ENCODE measurements around the gene DDX23.
"Not testable (repeated sequence)": the region's sequence is repeated elsewhere in the genome, so short reads cannot be mapped to it uniquely, and the experiment has no call there.

DDX23 gene

DNA sequence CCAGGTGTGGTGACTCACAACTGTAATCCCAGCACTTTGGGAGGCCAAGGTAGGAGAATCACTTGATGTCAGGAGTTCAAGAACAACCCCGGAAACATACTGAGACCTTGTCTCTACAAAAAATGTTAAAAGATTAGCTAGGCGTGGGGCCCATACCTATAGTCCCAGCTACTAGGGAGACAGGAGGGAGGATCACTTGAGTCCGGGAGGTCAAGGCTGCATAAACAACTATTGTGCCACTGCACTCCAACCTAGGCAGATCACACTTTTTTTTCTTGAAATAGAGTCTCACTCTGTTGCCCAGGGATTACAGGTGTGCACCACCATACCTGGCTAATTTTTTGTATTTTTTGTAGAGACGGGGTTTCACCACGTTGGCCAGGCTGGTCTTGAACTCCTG, 7.6 kb upstream of the DDX23 start:
- no peaks in the 10 kb centered on the region for H3K36me3 ChIP-seq
- DNase-seq, result no peak
- TF ChIP-seq, protein P1, sequence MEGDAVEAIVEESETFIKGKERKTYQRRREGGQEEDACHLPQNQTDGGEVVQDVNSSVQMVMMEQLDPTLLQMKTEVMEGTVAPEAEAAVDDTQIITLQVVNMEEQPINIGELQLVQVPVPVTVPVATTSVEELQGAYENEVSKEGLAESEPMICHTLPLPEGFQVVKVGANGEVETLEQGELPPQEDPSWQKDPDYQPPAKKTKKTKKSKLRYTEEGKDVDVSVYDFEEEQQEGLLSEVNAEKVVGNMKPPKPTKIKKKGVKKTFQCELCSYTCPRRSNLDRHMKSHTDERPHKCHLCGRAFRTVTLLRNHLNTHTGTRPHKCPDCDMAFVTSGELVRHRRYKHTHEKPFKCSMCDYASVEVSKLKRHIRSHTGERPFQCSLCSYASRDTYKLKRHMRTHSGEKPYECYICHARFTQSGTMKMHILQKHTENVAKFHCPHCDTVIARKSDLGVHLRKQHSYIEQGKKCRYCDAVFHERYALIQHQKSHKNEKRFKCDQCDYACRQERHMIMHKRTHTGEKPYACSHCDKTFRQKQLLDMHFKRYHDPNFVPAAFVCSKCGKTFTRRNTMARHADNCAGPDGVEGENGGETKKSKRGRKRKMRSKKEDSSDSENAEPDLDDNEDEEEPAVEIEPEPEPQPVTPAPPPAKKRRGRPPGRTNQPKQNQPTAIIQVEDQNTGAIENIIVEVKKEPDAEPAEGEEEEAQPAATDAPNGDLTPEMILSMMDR (IDR thresholded peaks at IDR 0.05; ENCODE audit: low read depth, low read length), result no peak
- no peaks in the 10 kb centered on the region for H3K4me1 ChIP-seq
- 0 out of 2 replicates have a peak, but pooled peaks cover 2% of the 10 kb centered on the region for H3K9me3 ChIP-seq
- H3K4me3 ChIP-seq (ENCODE audit: low read depth, low read length), result no peak overlapping the region
- H3K27me3 ChIP-seq, result peaks cover 22% of the 10 kb centered on the region

DNA sequence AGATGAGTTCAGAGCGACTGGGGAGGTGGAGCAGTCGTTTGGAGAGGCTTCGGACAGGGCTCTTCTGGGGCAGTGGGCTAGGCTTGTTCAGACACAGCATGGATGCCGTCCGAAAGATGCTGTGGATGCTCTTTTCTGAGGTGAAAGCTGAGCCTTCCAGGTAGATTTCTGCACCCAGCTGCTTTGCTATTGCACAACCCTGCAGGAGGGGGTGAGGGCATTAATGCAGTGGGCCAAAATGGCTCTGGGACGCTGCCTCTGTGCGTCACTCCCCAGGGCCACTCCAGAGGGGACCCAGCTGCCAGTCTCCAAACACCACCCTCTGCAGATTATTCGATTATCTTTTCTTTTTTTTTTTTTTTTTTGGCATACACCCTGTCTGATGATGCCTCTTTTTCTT, 6.1 kb upstream of the DDX23 start:
- TF ChIP-seq, protein P1 (IDR thresholded peaks at IDR 0.05; ENCODE audit: low read depth, low read length), result no peak
- Histone ChIP-seq H3K4me1 (0 out of 2 replicates have a peak, but pooled peaks cover under 1% of the 10 kb centered on the region), H3K27me3 (peaks cover 7% of the 10 kb centered on the region), H3K9me3 (0 out of 2 replicates have a peak, but pooled peaks cover 2% of the 10 kb centered on the region), H3K36me3 (no peaks in the 10 kb centered on the region), H3K4me3 (ENCODE audit: low read depth, low read length) (no peak overlapping the region)
- no peak for DNase-seq

DNA sequence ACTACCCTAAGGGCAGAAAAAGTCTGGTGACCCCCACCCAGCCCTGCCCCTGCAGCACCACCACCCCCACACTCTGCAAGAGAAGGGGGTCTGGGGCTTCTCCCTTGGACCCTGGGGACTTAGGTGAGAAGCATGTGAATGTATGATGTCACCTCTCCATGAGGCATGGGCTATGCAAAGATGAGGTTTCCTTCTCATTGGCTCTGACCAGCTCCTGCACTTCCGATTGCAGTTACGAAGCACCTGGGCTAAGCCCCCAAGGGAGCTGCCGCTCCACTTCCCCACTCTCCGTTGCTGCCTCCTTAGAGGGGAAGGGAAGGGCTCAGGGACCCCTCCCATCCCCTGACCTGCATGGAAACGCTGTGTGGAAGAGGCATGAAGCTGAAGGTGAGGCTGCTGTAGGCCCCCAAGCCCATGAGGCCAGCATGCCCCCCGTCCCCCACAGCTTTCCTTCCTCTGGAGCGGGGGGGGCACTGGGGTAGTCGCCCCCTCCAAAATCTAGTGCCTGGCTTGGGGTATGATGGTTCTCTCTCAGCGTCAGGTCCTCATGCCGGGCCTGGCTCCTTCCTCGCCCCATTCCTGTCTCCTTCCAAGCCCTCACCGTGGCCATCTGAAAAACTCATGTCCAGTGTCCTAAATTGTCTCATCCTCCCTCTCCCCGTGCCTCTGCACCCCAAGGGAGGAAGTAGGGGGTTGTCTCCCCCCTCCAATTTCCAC, 5.5 kb upstream of the DDX23 start:
- no peak for DNase-seq
- TF ChIP-seq, protein P1 (IDR thresholded peaks at IDR 0.05; ENCODE audit: low read depth, low read length), result no peak
- H3K4me1 ChIP-seq, result 0 out of 2 replicates have a peak, but pooled peaks cover 4% of the 10 kb centered on the region
- H3K27me3 ChIP-seq, result peaks cover 3% of the 10 kb centered on the region
- 0 out of 2 replicates have a peak, but pooled peaks cover 2% of the 10 kb centered on the region for H3K9me3 ChIP-seq
- H3K4me3 ChIP-seq (ENCODE audit: low read depth, low read length), result no peak overlapping the region
- no peaks in the 10 kb centered on the region for H3K36me3 ChIP-seq

DNA sequence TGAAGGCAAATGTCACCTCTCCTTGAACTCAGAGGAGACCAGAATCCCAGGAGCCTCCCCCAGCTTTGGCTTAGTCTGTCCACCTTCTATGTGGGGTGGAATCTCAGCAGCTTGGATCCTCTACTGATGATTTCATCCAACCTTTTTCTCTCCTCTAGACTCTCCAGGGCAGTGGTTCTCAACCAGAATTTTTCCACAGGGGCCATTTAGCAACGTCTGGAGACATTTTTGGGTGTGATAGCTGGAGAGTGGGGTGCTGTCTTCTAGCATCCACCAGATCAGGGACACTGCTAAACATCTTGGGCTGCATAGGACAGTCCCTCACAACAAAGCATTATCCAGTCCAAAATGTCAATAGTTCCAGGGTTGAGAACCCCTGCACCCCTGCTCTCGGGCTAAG, 4.4 kb upstream of the DDX23 start:
- Histone ChIP-seq H3K9me3 (0 out of 2 replicates have a peak, but pooled peaks cover 2% of the 10 kb centered on the region), H3K36me3 (no peaks in the 10 kb centered on the region), H3K4me1 (0 out of 2 replicates have a peak, but pooled peaks cover 4% of the 10 kb centered on the region), H3K4me3 (ENCODE audit: low read depth, low read length) (no peak overlapping the region), H3K27me3 (no peaks in the 10 kb centered on the region)
- TF ChIP-seq, protein P1 (IDR thresholded peaks at IDR 0.05; ENCODE audit: low read depth, low read length), result no peak
- no peak for DNase-seq

DNA sequence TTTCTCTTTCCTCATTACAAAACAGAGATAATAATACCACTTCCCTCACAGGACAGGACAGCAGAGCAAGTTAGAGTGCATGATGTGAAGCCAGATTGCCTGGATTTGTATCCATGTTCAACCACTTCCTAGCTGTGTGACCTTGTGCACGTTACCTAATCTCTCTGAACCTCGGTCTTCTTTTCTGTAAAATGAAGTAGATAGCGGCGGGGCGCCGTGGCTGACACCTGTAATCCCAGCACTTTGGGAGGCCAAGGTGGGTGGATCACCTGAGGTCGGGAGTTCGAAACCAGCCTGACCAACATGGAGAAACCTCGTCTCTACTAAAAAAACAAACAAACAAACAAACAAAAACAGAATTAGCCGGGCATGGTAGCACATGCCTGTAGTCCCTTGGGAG, 3.0 kb upstream of the DDX23 start:
- not testable (repeated sequence) for H3K4me3 ChIP-seq (ENCODE audit: low read depth, low read length); H3K4me1 ChIP-seq; H3K27me3 ChIP-seq; DNase-seq; H3K9me3 ChIP-seq
- peaks cover 11% of the 10 kb centered on the region for H3K36me3 ChIP-seq

DNA sequence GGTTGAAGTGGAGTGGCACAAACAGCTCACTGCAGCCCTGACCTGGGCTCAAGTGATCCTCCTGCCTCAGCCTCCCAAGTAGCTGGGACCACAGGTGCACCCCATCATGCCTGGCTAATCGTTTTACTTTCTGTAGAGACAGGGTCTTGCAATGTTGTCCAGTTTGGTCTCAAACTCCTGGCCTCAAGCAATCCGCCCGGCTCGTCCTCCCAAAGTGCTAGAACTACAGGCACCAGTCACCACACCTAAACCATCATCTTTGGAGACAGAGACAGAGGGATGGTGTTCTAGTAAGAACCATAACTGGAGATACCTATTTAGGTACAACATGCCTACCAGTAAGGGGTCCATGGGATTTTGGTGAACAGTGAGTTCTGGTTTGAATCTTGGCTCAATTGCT, 2.5 kb upstream of the DDX23 start:
- TF ChIP-seq, protein P1 (IDR thresholded peaks at IDR 0.05; ENCODE audit: low read depth, low read length), result no peak
- DNase-seq, result no peak
- Histone ChIP-seq H3K9me3 (0 out of 2 replicates have a peak, but pooled peaks cover 2% of the 10 kb centered on the region), H3K4me1 (0 out of 2 replicates have a peak, but pooled peaks cover 6% of the 10 kb centered on the region), H3K4me3 (ENCODE audit: low read depth, low read length) (no peak overlapping the region), H3K36me3 (peaks cover 15% of the 10 kb centered on the region), H3K27me3 (no peaks in the 10 kb centered on the region)

Data from BE2C (cell line).